ENCODE data around the gene SCNM1.
"Not testable (repeated sequence)": the region's sequence is repeated elsewhere in the genome, so short reads cannot be mapped to it uniquely, and the experiment has no call there.

Gene SCNM1

DNA sequence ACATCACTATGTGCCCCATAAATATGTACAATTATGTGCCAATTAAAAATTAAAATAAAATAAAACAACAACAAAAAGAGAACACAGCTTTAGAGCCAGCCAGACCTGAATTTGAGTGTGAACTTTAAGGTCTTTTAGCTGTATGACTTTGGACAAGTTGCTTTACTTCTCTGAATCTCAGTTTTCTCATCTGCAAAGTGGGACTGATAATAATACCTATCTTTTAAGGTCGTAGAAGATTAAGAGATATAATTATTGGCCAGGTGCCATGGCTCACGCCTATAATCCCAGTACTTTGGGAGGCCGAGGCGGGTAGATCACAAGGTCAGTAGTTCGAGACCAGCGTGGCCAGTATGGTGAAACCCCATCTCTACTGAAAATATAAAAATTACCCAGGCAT is 27.4 kb downstream of the SCNM1 start:
- DNase-seq (ENCODE audit: low spot score) = no peak

GRCh38 chr1:151193856-151194255 is 27.9 kb downstream of the SCNM1 start:
- no peak for DNase-seq (ENCODE audit: low spot score)

DNA sequence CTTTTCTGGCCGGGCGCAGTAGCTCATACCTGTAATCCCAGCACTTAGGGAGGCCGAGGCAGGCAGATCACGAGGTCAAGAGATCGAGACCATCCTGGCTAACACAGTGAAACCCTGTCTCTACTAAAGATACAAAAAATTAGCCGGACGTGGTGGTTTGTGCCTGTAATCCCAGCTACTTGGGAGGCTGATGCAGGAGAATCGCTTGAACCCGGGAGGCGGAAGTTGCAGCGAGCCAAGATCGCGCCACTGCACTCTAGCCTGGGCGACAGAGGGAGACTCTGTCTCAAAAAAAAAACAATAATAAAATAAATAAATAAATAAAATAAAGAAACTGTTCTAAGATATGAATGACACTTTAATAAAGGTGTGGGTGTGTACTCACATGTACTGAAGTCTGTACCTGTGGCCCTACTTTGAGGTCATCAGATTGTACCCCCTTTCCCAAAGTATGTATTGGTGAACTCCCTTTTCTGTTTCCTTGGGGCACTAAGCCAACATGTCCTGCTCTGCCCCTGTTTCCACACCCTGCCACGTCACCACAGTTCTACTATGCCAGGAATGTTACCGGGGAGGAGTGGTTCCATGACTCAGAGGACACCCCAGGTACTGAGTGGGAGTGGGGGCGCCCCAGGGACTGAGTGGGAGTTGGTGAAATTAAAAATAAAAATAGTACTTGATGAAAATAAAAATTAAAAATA is 29.1 kb downstream of the SCNM1 start:
- peak; percentile 38 for DNase-seq (ENCODE audit: low spot score)

GRCh38 chr1:151196292-151196800 is 30.4 kb downstream of the SCNM1 start:
- peak; percentile 90 for DNase-seq (ENCODE audit: low spot score)

GRCh38 chr1:151197863-151198253 is 31.9 kb downstream of the SCNM1 start:
- DNase-seq (ENCODE audit: low spot score) = no peak

- peak; percentile 100 for DNase-seq (ENCODE audit: low spot score)
Observed at GRCh38 chr1:151198254-151199127, 32.5 kb downstream of the SCNM1 start, which contains the start of gene PIP5K1A. Gene PIP5K1A, plus strand, starts transcription at chr1:151198552. Its CDS starts 445 bp downstream, at chr1:151198997.

DNA sequence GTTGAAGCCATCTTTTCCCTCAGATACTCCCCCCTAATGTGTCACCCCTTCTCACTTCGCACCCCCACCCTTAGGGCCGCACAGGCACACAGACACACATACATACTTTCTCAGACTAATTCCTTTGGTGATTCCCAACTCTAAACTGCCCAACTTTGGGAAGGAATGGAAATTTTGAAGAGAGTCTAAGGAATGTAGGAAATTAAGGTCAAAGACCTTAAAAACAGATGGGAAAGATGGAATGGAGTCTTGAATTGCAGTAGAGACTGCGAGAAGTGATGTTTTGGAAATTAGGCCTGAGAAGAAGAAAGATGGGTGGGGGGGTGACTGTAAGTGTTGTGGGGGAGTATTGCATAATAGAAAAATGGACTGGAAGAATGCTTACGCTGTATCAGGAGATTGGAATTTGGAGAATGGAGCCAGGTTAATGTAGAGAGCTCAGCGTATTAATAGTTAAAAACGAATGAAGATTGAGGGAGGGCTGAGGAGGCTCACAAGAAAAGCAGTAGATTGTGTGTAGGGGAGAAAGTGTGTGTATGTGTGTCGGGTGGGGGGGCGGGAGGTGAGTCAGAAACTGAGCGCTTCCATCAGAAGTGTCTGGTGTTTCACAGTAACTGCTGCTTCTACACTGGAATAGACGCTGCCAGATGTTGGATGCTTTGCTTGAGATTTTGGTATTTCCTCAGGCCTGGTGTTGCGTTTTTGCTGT is 34.1 kb downstream of the SCNM1 start:
- peak; percentile 53 for DNase-seq (ENCODE audit: low spot score)

GRCh38 chr1:151205381-151205965 is 39.5 kb downstream of the SCNM1 start:
- DNase-seq (ENCODE audit: low spot score) = not testable (repeated sequence)

GRCh38 chr1:151210830-151211229 is 44.9 kb downstream of the SCNM1 start:
- no peak for DNase-seq (ENCODE audit: low spot score)

DNA sequence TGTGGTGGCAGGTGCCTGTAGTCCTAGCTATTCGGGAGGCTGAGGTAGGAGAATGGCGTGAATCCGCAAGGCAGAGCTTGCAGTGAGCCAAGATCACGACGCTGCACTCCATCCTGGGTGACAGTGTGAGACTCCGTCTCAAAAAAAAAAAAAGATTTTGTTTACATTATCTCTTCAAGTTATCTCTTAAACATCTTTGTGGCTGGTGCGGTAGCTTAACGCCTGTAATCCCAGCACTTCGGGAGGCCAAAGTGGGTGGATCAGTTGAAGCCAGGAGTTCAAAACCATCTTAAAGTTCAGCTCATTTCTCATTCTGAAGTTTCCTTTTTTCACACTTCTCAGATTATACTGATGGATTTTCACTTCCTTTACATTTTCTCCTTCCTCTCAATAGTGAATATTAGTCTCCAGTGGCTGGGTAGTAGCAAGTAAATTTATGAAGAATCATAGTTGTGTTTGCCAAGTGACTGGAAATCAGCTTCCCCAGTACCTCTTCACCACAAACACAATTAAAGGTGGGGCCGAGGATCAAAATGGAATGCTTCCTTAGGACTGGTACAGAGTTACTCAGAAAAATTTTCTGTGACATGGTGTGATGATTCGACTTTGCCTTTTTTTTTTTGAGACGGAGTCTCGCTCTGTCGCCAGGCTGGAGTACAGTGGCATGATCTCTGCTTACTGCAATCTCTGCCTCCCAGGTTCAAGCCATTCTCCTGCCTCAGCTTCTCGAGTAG is 46.2 kb downstream of the SCNM1 start:
- DNase-seq (ENCODE audit: low spot score) = no peak

DNA sequence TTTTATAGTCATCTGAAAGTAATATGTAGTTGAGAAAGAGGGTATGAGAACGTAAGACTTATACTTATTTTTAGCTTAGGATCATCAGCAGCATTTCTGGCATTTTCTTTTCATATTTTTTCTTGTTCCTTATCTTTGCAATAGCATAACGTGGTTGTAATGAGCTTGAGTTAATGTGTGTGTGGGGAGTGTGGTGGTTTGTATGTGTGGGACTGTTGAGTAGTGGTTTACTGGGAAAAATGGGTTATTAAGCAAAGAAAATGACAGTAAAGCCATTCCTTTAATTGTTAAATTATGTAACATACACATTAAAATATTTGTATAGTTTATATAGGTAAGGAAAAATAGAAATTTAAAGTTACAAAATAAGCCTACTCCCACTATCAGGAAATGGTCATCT is 47.6 kb downstream of the SCNM1 start:
- DNase-seq (ENCODE audit: low spot score) = no peak
